HepG2 (cell line): ENCODE measurements around the gene RNU6-1. TPM values are rescaled to one million over a fixed set of nuclear protein-coding genes. Genes with fewer than 3 reads are reported as not detected.

Source experiments
- ATAC-seq: fragments of 200-7000 bp; cut with Tn5 transposase; 3 replicates; pipeline ENCODE4 v1.9.1; 2020; ENCODE audit warnings: mild to moderate bottlenecking, moderate library complexity
- BruUV-seq: library from RNA; stranded (reverse); fragments of 400-500 nt; replicated peaks from 2 replicates; lab custom pipeline; 2021; lab: Mats Ljungman, UMichigan
- CTCF ChIA-PET: fragments of 300-600 bp; formaldehyde crosslinking; extraction: SDS; loops from one replicate; lab custom pipeline; 2021; ENCODE audit warnings: low total read pairs, inconsistent platforms, low intra/inter-chr PET ratio; lab: Yijun Ruan, JAX
- POLR2A ChIA-PET: fragments of 350-600 bp; sonication (Branson Sonifier 250); formaldehyde crosslinking; loops from one replicate; lab custom pipeline; 2020; ENCODE audit warnings: antibody characterized with exemption, inconsistent platforms; lab: Yijun Ruan, JAX
- DNase-seq: peaks from one replicate; pipeline ENCODE4 v3.0.0-alpha.2; 2015; ENCODE audit warnings: low spot score
- FAIRE-seq: peaks from 3 replicates; lab custom pipeline; 2011; peaks lifted over from hg19 to GRCh38; lab: Jason Lieb, UNC
- H2AFZ ChIP-seq: one replicate; pipeline ENCODE4 v1.6.1; 2011; ENCODE audit warnings: low read length, inconsistent platforms
- H3K27ac ChIP-seq: fragments of 300-600 bp; 3 replicates; pipeline ENCODE4 v1.8.0; 2011; ENCODE audit warnings: mixed run types, mild to moderate bottlenecking, mixed read lengths, low read length, inconsistent platforms; ENCODE audit not compliant: insufficient read depth; ENCODE audit errors: extremely low read length
- H3K27me3 ChIP-seq, 2 experiments: fragments of 200-600 bp in 1 of 2; 2 replicates in 1 of 2; 3 replicates in 1 of 2; pipeline versions ENCODE4 v1.6.0 to v1.8.0; 2011; ENCODE audit warnings: low read length in 2 of 2, mild to moderate bottlenecking in 2 of 2, moderate library complexity in 2 of 2, inconsistent platforms in 1 of 2; ENCODE audit not compliant: insufficient read depth in 2 of 2, control insufficient read depth in 1 of 2
- H3K36me3 ChIP-seq, 2 experiments: fragments of 200-600 bp in 1 of 2; replicated peaks in 1 of 2; 2 replicates in 1 of 2; 3 replicates in 1 of 2; pipeline versions ENCODE4 v1.5.1 to v1.8.0; 2011; ENCODE audit warnings: low read length in 2 of 2, inconsistent platforms in 1 of 2; ENCODE audit not compliant: insufficient read depth in 2 of 2, control insufficient read depth in 1 of 2
- H3K4me1 ChIP-seq: 2 replicates; pipeline ENCODE4 v1.5.1; 2012; ENCODE audit warnings: low read length, inconsistent platforms; ENCODE audit not compliant: insufficient read depth
- H3K4me2 ChIP-seq: 2 replicates; pipeline ENCODE4 v1.6.0; 2011; ENCODE audit warnings: low read depth, low read length, inconsistent platforms
- H3K4me3 ChIP-seq, 3 experiments: fragments of 200-600 bp in 1 of 3; sonication (generic), shearing (Covaris generic) in 1 of 3; replicated peaks in 1 of 3; 2 replicates each; pipeline ENCODE4 v1.5.1; 2011 to 2016; ENCODE audit warnings: low read length in 3 of 3, inconsistent platforms in 2 of 3, low read depth in 2 of 3, mild to moderate bottlenecking in 2 of 3, control low read depth in 1 of 3, mixed read lengths in 1 of 3; ENCODE audit not compliant: insufficient read depth in 1 of 3
- H3K79me2 ChIP-seq: one replicate; pipeline ENCODE4 v1.6.1; 2011; ENCODE audit warnings: low read length, inconsistent platforms; ENCODE audit not compliant: insufficient read depth
- H3K9ac ChIP-seq: 2 replicates; pipeline ENCODE4 v1.6.0; 2011; ENCODE audit warnings: mild to moderate bottlenecking, low read depth, low read length, inconsistent platforms; ENCODE audit not compliant: insufficient read depth
- H3K9me3 ChIP-seq: 2 replicates; pipeline ENCODE4 v1.5.1; 2012; ENCODE audit warnings: mild to moderate bottlenecking, low read length
- H4K20me1 ChIP-seq: 2 replicates; pipeline ENCODE4 v1.6.0; 2011; ENCODE audit warnings: inconsistent platforms, mild to moderate bottlenecking, low read length, moderate library complexity; ENCODE audit not compliant: insufficient read depth
- BATF2 ChIP-seq: sonication (generic); formaldehyde crosslinking; IDR thresholded peaks from 2 replicates; pipeline ENCODE4 v1.8.0; 2022; ENCODE audit warnings: mild to moderate bottlenecking, missing genetic modification reagents, moderate library complexity
- HNRNPUL1 ChIP-seq: fragments of 200-400 bp; formaldehyde crosslinking; IDR thresholded peaks from 2 replicates; pipeline ENCODE4 v1.6.1; 2017; ENCODE audit warnings: low read depth, mild to moderate bottlenecking, low read length, moderate library complexity
- KAT7 ChIP-seq: IDR thresholded peaks from 2 replicates; pipeline ENCODE4 v1.6.1; 2018; ENCODE audit warnings: borderline replicate concordance, missing compliant biosample characterization
- NCOA5 ChIP-seq: sonication (generic); formaldehyde crosslinking; IDR thresholded peaks from 2 replicates; pipeline ENCODE4 v1.4.0; 2020; ENCODE audit warnings: missing genetic modification reagents
- NFKB2 ChIP-seq: sonication (generic); formaldehyde crosslinking; IDR thresholded peaks from 2 replicates; pipeline ENCODE4 v1.4.0; 2020; ENCODE audit warnings: missing genetic modification reagents, borderline replicate concordance
- RELA ChIP-seq: sonication (generic); formaldehyde crosslinking; IDR thresholded peaks from 2 replicates; pipeline ENCODE4 v1.4.0; 2020; ENCODE audit warnings: missing genetic modification reagents
- TBP ChIP-seq: sonication (generic); formaldehyde crosslinking; IDR thresholded peaks from 2 replicates; pipeline ENCODE4 v1.5.0; 2020; ENCODE audit warnings: missing genetic modification reagents
- TEAD2 ChIP-seq: sonication (generic); formaldehyde crosslinking; IDR thresholded peaks from 2 replicates; pipeline ENCODE4 v1.9.0; 2021; ENCODE audit warnings: missing genetic modification reagents
- ZNF136 ChIP-seq: sonication (generic); formaldehyde crosslinking; IDR thresholded peaks from 2 replicates; pipeline ENCODE4 v1.8.1; 2022; ENCODE audit warnings: low read depth, mild to moderate bottlenecking, moderate library complexity, missing genetic modification reagents
- ZNF235 ChIP-seq: sonication (generic); formaldehyde crosslinking; IDR thresholded peaks from 2 replicates; pipeline ENCODE4 v1.8.1; 2023; ENCODE audit warnings: mild to moderate bottlenecking, missing genetic modification reagents, borderline replicate concordance
- ZNF275 ChIP-seq: sonication (generic); formaldehyde crosslinking; IDR thresholded peaks from 2 replicates; pipeline ENCODE4 v1.8.0; 2022; ENCODE audit warnings: missing genetic modification reagents, mild to moderate bottlenecking, inconsistent platforms, borderline replicate concordance
- ZNF276 ChIP-seq: sonication (generic); formaldehyde crosslinking; IDR thresholded peaks from 2 replicates; pipeline ENCODE4 v1.4.0; 2020; ENCODE audit warnings: mild to moderate bottlenecking, low read depth, missing genetic modification reagents
- WGBS: methylation state at CpG from one replicate; pipeline ENCODE4 v1.1.6; 2017; ENCODE audit warnings: low lambda C conversion rate; 5-methylcytosine and 5-hydroxymethylcytosine counted together
- in situ Hi-C: cut with HindIII; loops from 2 replicates; pipeline ENCODE4 v1.10.0; 2017; ENCODE audit warnings: low pct_unique_long_range_greater_than_20kb; ENCODE audit not compliant: extremely low pct_ligation_motif_present
- intact Hi-C: fragments of 100-400 bp; cut with micrococcal nuclease; formaldehyde crosslinking; loops from one replicate; pipeline ENCODE4 v1.10.0; 2022; ENCODE audit not compliant: unreplicated experiment
- polyA plus RNA-seq, 8 experiments: library from polyadenylated mRNA; depleted of rRNA in 3 of 8; stranded (reverse) in 7 of 8; unstranded in 1 of 8; fragments of >200 nt; fragmentation: Illumina TruSeq in 4 of 8; extraction: Trizol in 4 of 8; gene quantifications; 2 replicates each; pipeline versions ENCODE4 v1.2.1 to v1.2.3, GENCODE V29; 2011 to 2016; ENCODE audit warnings: low read depth in 4 of 8, missing spikeins in 1 of 8, mixed read lengths in 1 of 8; ENCODE audit not compliant: insufficient read depth in 1 of 8
- total RNA-seq, 5 experiments: library from RNA; depleted of rRNA; stranded (reverse); fragments of >200 nt; fragmentation: Illumina TruSeq; extraction: Trizol; gene quantifications; 2 replicates each; pipeline ENCODE4 v1.2.3, GENCODE V29; 2016; ENCODE audit warnings: low read depth in 1 of 5
- TF ChIP-seq, protein P1 (sequence below): sonication (generic); formaldehyde crosslinking; IDR thresholded peaks from 2 replicates; pipeline ENCODE4 v1.9.0; 2021; ENCODE audit warnings: missing genetic modification reagents, mild to moderate bottlenecking, borderline replicate concordance

Gene RNU6-1
- total and polyA plus RNA-seq, 2 of the 13 experiments (the other 11 are each of a cell fraction or from before 2014, with no cell fraction given): under 0.01 TPM; not detected in 1

DNA sequence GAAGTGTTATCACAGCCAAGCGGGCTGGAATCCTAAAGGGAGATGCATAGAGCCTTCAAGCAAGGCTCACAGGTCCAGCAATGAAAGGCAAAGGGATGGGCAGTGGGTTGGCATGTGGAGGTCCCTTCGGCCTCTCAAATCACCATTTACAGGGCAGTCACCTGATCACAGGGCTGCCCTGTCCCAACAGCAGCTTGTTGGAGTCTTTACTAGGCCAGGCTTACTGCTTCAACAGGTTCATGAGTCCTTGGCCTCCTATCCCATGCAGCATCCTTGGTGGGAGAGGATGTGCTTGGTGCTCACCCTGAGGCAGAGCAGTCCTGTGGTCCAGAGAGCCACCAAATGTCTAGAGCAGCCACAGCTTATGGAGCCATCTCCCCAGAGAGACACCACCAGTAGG is 38.7 kb downstream of the RNU6-1 start:
- in situ Hi-C loops (no loop called here), intact Hi-C loops (no loop called here)
- CTCF ChIA-PET: no interaction called here
- ATAC-seq (no peak), DNase-seq (no peak), FAIRE-seq (no peak)
- Histone ChIP-seq H3K9ac (no peak overlapping the region), H2AFZ (no peak overlapping the region), H3K79me2 (no peaks in the 10 kb centered on the region), H3K4me1 (peaks cover 9% of the 10 kb centered on the region), H3K4me2 (no peak overlapping the region), H3K9me3 (no peaks in the 10 kb centered on the region), H3K36me3 (no peaks in the 10 kb centered on the region), H4K20me1 (no peaks in the 10 kb centered on the region), H3K4me3 (no peak overlapping the region), H3K27ac (no peak overlapping the region), H3K27me3 (no peaks in the 10 kb centered on the region)
- no TSS peak for BruUV-seq
- no peak for TF ChIP-seq RELA
- TF ChIP-seq NCOA5 (CRISPR knock-in tag): no peak
- TF ChIP-seq TBP: no peak
- 88% methylated on average over 2 of the region's 2 CpGs for WGBS
- POLR2A ChIA-PET: no interaction called here

- no TSS peak for BruUV-seq
- H4K20me1 ChIP-seq: no peaks in the 10 kb centered on the region
- FAIRE-seq (no peak), DNase-seq (no peak), ATAC-seq (no peak)
- TF ChIP-seq BATF2 (CRISPR knock-in tag) (no peak), TEAD2 (no peak), KAT7 (no peak), ZNF235 (CRISPR knock-in tag) (no peak), HNRNPUL1 (no peak), NFKB2 (CRISPR knock-in tag) (no peak), ZNF276 (CRISPR knock-in tag) (no peak), ZNF275 (CRISPR knock-in tag) (no peak), ZNF136 (no peak)
- TF ChIP-seq, protein P1, sequence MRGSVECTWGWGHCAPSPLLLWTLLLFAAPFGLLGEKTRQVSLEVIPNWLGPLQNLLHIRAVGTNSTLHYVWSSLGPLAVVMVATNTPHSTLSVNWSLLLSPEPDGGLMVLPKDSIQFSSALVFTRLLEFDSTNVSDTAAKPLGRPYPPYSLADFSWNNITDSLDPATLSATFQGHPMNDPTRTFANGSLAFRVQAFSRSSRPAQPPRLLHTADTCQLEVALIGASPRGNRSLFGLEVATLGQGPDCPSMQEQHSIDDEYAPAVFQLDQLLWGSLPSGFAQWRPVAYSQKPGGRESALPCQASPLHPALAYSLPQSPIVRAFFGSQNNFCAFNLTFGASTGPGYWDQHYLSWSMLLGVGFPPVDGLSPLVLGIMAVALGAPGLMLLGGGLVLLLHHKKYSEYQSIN (CRISPR knock-in tag): no peak
- no peak overlapping the region for H3K9ac ChIP-seq
- H3K4me3 ChIP-seq: no peak overlapping the region
- intact Hi-C loops: no loop called here
- H3K79me2 ChIP-seq: no peaks in the 10 kb centered on the region
- WGBS: 98% methylated on average over 6 of the region's 6 CpGs
- H3K4me2 ChIP-seq: no peak overlapping the region
- H3K36me3 ChIP-seq: no peaks in the 10 kb centered on the region
- no peaks in the 10 kb centered on the region for H3K9me3 ChIP-seq
- peaks cover 8% of the 10 kb centered on the region for H3K4me1 ChIP-seq
- CTCF ChIA-PET: no interaction called here
- in situ Hi-C loops: no loop called here
- H3K27ac ChIP-seq: no peak overlapping the region
- no peak overlapping the region for H2AFZ ChIP-seq
- POLR2A ChIA-PET: no interaction called here
- no peaks in the 10 kb centered on the region for H3K27me3 ChIP-seq
Observed at GRCh38 chr15:67799801-67800205, 40.0 kb downstream of the RNU6-1 start.
